Measurements from ENCODE around the gene LRRC56. TPM values are rescaled to one million over a fixed set of nuclear protein-coding genes. Genes with fewer than 3 reads are reported as not detected.

Gene LRRC56
- total RNA-seq, 1 donor from 2014 or later: 7.6 TPM

DNA sequence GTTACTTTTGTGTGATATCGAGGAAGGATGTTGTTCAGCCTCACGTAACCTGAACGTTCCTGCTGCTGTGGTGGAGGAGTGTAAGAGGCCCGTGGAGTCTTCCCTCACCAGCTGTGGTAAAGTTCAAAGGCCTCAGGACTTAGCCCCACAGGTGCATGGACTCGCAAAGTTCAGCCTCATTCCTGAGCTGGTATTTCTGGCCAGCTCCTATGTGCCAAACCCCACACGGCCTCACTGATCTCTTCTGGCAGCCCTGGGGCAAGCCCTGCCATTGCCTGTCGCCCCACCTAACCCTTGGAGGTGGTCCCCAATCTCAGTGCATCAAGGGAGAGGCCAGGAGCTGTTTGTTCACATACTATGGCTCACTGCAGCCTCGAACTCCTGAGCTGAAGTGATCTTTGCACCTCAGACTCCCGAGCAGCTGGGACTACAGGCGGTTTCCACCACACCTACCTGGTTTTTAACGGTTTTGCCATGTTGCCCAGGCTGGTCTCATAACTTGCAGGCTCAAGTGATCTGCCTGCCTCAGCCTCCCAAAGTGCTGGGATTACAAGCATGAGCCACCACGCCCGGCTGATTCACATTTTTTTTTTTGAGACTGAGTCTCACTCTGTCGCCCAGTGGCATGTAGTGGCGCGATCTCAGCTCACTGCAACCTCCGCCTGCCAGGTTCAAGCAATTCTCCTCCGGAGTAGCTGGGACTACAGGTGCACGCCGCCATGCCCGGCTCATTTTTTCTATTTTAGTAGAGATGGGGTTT lies 41.1 kb downstream of the LRRC56 start:
- TF ChIP-seq, protein P1, sequence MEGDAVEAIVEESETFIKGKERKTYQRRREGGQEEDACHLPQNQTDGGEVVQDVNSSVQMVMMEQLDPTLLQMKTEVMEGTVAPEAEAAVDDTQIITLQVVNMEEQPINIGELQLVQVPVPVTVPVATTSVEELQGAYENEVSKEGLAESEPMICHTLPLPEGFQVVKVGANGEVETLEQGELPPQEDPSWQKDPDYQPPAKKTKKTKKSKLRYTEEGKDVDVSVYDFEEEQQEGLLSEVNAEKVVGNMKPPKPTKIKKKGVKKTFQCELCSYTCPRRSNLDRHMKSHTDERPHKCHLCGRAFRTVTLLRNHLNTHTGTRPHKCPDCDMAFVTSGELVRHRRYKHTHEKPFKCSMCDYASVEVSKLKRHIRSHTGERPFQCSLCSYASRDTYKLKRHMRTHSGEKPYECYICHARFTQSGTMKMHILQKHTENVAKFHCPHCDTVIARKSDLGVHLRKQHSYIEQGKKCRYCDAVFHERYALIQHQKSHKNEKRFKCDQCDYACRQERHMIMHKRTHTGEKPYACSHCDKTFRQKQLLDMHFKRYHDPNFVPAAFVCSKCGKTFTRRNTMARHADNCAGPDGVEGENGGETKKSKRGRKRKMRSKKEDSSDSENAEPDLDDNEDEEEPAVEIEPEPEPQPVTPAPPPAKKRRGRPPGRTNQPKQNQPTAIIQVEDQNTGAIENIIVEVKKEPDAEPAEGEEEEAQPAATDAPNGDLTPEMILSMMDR (IDR thresholded peaks at IDR 0.05): no peak
- peaks cover 58% of the 10 kb centered on the region for H3K4me1 ChIP-seq
- no peak overlapping the region for H3K27ac ChIP-seq
- peaks cover 19% of the 10 kb centered on the region for H3K36me3 ChIP-seq
- no peaks in the 10 kb centered on the region for H3K27me3 ChIP-seq (ENCODE audit: low read depth)
- no peak overlapping the region for H3K4me3 ChIP-seq
- no peaks in the 10 kb centered on the region for H3K9me3 ChIP-seq
- intact Hi-C loops (cut with DNase I): no loop called here
- DNase-seq (no peak), ATAC-seq (no peak)

DNA sequence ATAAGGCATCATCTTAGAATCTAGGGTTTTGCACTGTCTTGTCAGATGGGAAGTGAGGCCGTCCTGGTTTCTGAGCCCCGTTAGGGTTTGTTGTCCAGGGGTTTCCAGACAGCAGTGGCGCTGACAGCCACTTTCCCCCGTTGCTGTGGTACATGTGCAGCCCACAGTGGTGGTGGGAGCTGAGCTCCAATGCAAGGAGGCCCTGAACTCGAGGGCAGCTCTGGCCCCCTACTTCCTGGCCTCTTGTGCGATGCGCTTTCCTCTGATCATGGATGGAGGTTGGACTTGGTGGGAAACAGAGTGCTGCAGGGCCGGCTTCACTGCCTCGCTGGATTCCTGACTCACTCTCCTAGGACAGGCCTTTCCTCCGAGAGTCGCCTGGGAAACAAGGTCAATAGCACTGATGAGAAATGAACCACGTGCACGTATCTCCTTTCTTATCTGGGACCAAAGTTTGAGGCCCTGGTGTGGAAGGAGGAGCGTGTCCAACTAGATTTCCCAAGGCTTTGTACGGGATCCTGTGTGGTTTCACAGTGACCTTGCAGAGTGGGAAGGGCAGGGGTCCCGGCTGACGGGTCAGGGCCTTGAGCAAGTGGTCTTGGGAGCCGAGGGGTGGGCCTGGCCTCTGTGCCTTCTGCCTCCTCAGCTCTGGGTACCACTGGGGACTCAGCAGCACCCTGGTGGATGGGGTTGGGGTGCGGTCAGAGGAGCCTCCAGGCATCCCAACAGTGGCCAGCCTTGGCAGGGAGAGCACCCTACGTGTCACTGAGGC lies 42.7 kb downstream of the LRRC56 start:
- TF ChIP-seq, protein P1 (IDR thresholded peaks at IDR 0.05): no peak
- H3K9me3 ChIP-seq: no peaks in the 10 kb centered on the region
- ATAC-seq (no peak), DNase-seq (no peak)
- H3K4me1 ChIP-seq: peaks cover 45% of the 10 kb centered on the region
- no peak overlapping the region for H3K4me3 ChIP-seq
- intact Hi-C loops (cut with DNase I): no loop called here
- H3K27ac ChIP-seq: no peak overlapping the region
- no peaks in the 10 kb centered on the region for H3K27me3 ChIP-seq (ENCODE audit: low read depth)
- peaks cover 35% of the 10 kb centered on the region for H3K36me3 ChIP-seq

DNA sequence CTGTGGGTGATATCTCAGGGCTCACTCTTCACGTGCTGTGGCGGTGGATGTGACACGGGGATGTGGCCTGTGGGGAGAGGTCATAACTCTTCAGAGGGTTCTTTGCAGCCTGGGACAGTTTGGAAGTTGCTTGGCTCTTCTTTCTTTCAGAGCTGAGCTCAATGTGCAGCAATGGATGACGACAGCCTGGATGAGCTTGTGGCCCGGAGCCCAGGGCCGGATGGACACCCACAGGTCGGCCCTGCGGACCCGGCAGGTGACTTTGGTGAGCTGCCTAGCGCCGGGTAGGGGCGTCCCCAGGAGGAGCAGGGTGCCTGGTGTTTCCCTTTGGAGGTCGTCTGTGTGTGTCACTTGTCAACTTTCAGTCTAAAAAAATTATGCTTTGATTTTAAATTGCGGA lies 44.0 kb downstream of the LRRC56 start:
- peaks cover 40% of the 10 kb centered on the region for H3K4me1 ChIP-seq
- DNase-seq (no peak), ATAC-seq (no peak)
- H3K4me3 ChIP-seq: no peak overlapping the region
- no peaks in the 10 kb centered on the region for H3K9me3 ChIP-seq
- intact Hi-C loops (cut with DNase I): no loop called here
- H3K36me3 ChIP-seq: peaks cover 41% of the 10 kb centered on the region
- H3K27ac ChIP-seq: no peak overlapping the region
- TF ChIP-seq, protein P1 (IDR thresholded peaks at IDR 0.05): no peak
- no peaks in the 10 kb centered on the region for H3K27me3 ChIP-seq (ENCODE audit: low read depth)

DNA sequence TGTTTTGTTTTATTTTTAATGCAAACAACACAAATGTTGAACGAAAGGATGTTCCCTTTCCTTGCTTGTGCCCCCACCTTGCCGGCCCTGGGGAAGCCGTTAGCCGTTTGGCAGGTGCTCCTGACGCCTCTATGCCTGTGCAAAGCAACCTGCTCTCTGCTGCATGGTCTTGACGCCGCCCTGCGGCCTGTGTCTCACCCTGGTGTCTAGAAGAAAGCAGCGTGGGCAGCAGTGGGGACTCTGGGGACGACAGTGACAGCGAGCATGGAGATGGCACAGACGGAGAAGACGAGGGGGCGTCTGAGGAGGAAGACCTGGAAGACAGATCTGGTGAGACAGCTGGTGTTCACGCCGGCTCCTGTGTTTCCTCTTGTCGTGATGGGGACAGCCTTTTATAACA lies 44.4 kb downstream of the LRRC56 start:
- Histone ChIP-seq H3K27me3 (ENCODE audit: low read depth) (no peaks in the 10 kb centered on the region), H3K27ac (no peak overlapping the region), H3K36me3 (peaks cover 45% of the 10 kb centered on the region), H3K9me3 (no peaks in the 10 kb centered on the region), H3K4me3 (no peak overlapping the region), H3K4me1 (peaks cover 40% of the 10 kb centered on the region)
- intact Hi-C loops (cut with DNase I): no loop called here
- DNase-seq (no peak), ATAC-seq (no peak)
- TF ChIP-seq, protein P1 (IDR thresholded peaks at IDR 0.05): no peak

DNA sequence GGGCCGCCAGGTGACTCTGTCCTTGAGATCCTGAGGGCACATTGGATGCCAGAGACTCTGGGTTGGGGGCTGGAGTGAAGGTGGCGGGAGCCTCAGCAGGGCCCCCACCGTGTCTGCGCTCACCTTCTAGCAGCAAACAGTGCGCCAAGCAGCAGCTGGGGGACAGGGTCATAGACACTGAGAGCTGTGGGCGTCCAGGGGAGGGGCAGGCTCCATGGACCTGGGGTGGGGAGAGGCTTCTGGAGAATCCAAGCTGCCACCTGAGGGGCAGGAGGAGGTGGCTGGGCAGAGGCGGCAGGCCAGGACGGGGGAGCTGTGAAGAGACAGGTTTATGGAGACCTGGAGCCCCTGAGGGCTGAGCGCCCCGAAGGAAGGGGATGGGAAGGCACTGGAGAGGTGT lies 47.0 kb downstream of the LRRC56 start:
- intact Hi-C loops (cut with DNase I): no loop called here
- ATAC-seq: no peak
- TF ChIP-seq, protein P1 (IDR thresholded peaks at IDR 0.05): no peak
- no peaks in the 10 kb centered on the region for H3K27me3 ChIP-seq (ENCODE audit: low read depth)
- H3K4me1 ChIP-seq: peaks cover 26% of the 10 kb centered on the region
- no peak for DNase-seq
- no peak overlapping the region for H3K4me3 ChIP-seq
- H3K9me3 ChIP-seq: no peaks in the 10 kb centered on the region
- no peak overlapping the region for H3K27ac ChIP-seq
- H3K36me3 ChIP-seq: peaks cover 70% of the 10 kb centered on the region
